ENCODE results near the gene CTRB1. TPM values are rescaled to one million over a fixed set of nuclear protein-coding genes. Genes with fewer than 3 reads are reported as not detected.

Gene CTRB1
- total RNA-seq, result not detected in 2 replicates

DNA sequence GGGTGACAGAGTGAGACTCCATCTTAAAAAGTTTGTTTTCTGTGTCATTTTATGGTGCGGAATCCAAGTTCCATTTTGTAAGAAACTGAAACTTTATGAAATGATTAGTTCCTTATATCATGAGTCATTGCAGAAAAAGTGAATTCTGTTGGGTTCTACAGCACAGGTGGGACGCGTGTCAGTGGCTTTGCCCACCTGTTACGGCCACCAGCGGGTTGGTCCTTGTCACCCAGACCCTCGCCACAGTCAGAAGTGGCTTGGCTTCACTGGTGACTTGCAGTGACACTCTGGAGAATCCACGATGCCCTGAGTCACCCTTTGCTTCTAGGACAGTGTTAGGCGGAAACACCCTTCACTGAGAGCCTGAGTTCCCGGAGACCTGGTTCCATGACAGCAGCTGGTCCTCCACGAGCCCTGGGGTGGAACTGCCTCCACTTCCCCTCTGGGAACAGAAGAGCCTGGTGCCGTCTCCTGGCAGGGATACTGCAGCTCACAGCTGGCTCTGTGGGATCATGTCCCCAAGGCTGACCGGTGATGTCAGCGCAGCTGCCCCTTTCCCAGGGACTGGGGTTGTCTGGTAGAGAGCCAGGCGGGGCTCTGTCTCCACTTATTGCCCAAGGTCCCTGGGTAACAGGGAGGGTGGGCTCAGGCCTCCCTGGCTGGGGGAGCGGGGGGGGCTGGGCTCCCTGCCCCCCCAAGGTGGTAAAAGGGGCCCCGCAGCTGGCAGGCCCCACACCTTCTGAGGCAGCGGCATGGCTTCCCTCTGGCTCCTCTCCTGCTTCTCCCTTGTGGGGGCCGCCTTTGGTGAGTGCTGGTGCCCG is at the start of gene CTRB1:
TSS of gene CTRB1 (plus strand) at position 733 of the 821 bp plus-strand sequence. CDS start at position 753, 20 bp downstream.

DNA sequence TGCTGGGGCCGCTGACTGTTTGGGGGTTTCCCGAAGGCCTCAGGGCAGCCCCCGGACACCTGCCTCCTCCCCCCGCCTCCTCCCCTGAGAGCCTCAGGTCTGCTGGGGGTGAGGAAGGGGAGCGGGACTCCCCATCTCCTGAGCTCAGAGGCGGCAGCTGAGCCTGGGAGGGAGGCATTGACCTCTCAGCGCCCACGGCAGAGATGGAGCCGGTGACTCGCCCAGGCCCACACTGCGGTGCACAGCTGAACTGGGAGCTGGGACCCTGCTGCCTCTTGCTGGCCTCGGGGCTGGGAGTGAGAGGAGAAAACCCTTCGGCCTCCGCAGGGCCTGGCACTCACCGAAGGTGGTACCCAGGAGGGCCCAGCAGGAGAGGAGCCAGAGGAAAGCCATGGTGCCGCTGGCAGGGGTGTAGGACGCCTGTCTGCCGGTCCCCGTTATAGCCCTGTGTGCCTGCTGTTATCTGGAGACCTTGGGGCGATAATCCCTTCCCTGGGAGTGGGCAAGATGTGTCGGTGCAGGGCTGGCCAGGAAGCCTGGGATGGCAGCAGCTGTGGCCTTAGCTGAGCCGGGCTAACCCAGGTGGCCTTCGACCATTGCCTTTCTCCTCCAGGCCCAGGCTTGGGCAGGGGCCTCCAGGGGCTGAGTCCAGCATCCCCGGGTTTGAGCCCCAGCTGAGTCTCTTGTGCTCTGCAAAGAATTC is 11.9 kb upstream of the CTRB1 start, which contains the start of gene CTRB2:
TSS of gene CTRB2 (minus strand) at position 413 of the 703 bp plus-strand sequence. CDS start at position 393, 20 bp downstream.

DNA sequence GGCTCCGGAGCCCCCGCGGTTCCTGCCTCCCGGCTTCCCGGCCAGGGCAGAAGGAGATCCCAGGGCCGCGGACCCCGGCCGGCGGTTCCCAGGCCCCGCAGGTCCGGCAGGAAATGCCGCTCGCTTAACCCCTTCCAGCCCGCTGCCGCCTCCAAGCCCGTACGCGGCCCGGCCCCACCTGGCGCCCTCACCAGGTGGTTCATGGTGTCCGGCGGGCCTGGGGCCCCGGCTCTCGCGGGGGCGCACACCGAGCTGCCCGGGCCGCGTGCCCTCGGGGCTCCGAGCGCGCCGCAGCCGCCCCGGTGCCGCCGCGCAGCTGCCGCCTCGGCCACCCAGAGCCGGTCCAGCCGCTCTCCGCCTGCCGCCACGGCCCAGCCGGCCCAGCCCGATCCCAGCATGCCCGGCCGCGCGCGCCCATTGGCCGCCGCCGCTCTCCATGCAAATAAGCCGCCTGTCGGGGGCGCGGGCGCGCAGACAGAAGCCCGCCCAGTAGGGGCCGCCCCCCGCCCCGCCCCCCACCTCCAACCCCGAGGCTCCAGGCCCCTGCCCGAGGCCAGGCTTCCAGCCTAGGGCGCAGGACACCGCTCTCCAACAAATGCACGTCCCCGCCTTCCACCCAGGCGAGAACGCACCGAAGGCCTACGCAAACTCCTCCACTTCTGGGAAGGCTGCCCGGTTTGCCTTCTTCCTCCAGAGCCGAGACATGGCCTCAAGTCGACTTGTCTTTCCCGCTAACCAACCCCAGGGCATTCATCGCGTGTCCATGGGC is 32.7 kb downstream of the CTRB1 start, which contains the start of gene BCAR1:
TSS of gene BCAR1 (minus strand) at position 345 of the 769 bp plus-strand sequence. CDS start at position 203, 142 bp downstream.

Other genes with a start within 250 kb of the CTRB1 start
- gene WDR59, start 233.9 kb upstream of the CTRB1 start, total RNA-seq, result 7.4 and 16.1 TPM in 2 replicates
- 13.4 and 20.9 TPM in 2 replicates for gene ZNRF1, start 220.0 kb upstream of the CTRB1 start, total RNA-seq
- 1.8 and 3.3 TPM in 2 replicates for gene LDHD, start 102.2 kb upstream of the CTRB1 start, total RNA-seq
- gene ZFP1, start 70.5 kb upstream of the CTRB1 start, total RNA-seq, result 21.0 and 36.2 TPM in 2 replicates
- not detected in 2 replicates for gene CTRB2, start 11.8 kb upstream of the CTRB1 start, total RNA-seq
- gene BCAR1, start 32.6 kb downstream of the CTRB1 start, total RNA-seq, result 55.5 and 116 TPM in 2 replicates
- 52.0 and 64.4 TPM in 2 replicates for gene CFDP1, start 214.5 kb downstream of the CTRB1 start, total RNA-seq
- gene TMEM170A, start 245.7 kb downstream of the CTRB1 start, total RNA-seq, result 22.0 and 22.1 TPM in 2 replicates

Measured in smooth muscle cell of the umbilical artery (primary cell).